ENCODE data around the gene FAM89A. TPM values are rescaled to one million over a fixed set of nuclear protein-coding genes. Genes with fewer than 3 reads are reported as not detected.

Gene FAM89A
- total and polyA plus RNA-seq, 2 of the 13 experiments (the other 11 are each of a cell fraction or from before 2014, with no cell fraction given): 0.35 to 0.44 TPM

DNA sequence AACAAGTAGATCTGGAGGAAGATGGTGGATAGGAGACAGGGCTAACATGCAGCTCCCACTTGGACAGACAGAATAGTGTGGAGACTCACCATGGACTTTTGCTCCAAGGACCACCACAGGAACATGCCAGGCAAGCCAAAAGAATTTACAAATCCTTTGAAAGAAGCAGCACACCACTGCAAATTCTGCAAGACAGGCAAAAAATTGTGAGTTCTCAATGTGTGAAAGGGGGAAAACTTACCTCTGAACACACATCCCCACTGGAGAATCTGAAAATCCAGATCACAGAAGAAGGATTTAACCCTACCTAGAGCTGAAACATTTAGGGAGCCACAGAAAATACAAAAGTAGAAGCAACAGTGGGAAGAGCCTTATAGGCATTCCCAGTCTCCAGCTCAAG is 38.2 kb downstream of the FAM89A start:
- Histone ChIP-seq H3K36me3 (replicated peaks in 1 of 2; ENCODE audit: control insufficient read depth in 1 of 2, insufficient read depth in 2 of 2, low read length in 2 of 2) (peaks cover 10 to 36% of the 10 kb centered on the region in 2 experiments; a peak in 4 of 5 replicates), H3K9ac (ENCODE audit: insufficient read depth, low read depth, low read length) (no peak overlapping the region), H3K4me2 (ENCODE audit: low read depth, low read length) (no peak overlapping the region), H3K27ac (ENCODE audit: extremely low read length, insufficient read depth, low read length) (no peak overlapping the region), H4K20me1 (ENCODE audit: insufficient read depth, low read length) (no peaks in the 10 kb centered on the region), H3K9me3 (ENCODE audit: low read length) (peaks cover 8% of the 10 kb centered on the region), H3K79me2 (ENCODE audit: insufficient read depth, low read length) (no peaks in the 10 kb centered on the region), H3K27me3 (ENCODE audit: control insufficient read depth in 1 of 2, insufficient read depth in 2 of 2, low read length in 2 of 2) (no peaks in the 10 kb centered on the region), H2AFZ (ENCODE audit: low read length) (no peak overlapping the region), H3K4me1 (ENCODE audit: insufficient read depth, low read length) (no peaks in the 10 kb centered on the region), H3K4me3 (replicated peaks in 1 of 3; ENCODE audit: insufficient read depth in 1 of 3, low read depth in 2 of 3, low read length in 3 of 3) (no peak overlapping the region)
- POLR2A ChIA-PET: no interaction called here
- FAIRE-seq (no peak), ATAC-seq (no peak), DNase-seq (ENCODE audit: low spot score) (no peak)
- in situ Hi-C loops (cut with HindIII; ENCODE audit: extremely low pct_ligation_motif_present, low pct_unique_long_range_greater_than_20kb): no loop called here
- no TSS peak for BruUV-seq (replicated peaks)
- intact Hi-C loops (cut with micrococcal nuclease; ENCODE audit: unreplicated experiment): no loop called here
- CTCF ChIA-PET (ENCODE audit: low intra/inter-chr PET ratio, low total read pairs): no interaction called here
- TF ChIP-seq MAFK (conservative IDR thresholded peaks at IDR 0.05 in 1 of 2, IDR thresholded peaks at IDR 0.05 in 1 of 2; ENCODE audit: low read length in 2 of 2): peak; percentile 63 to 70
- no peak for TF ChIP-seq ZFP1 (CRISPR knock-in tag; IDR thresholded peaks at IDR 0.05)
- TF ChIP-seq MAFF (IDR thresholded peaks at IDR 0.05; ENCODE audit: low read depth, low read length): peak; percentile 51
- no peak for TF ChIP-seq FOSL1 (CRISPR knock-in tag; IDR thresholded peaks at IDR 0.05; ENCODE audit: borderline replicate concordance)
- TF ChIP-seq SIN3B (IDR thresholded peaks at IDR 0.05; ENCODE audit: low read length): no peak
- TF ChIP-seq TBP (CRISPR knock-in tag; IDR thresholded peaks at IDR 0.05): no peak
- no peak for TF ChIP-seq ZNF530 (CRISPR knock-in tag; IDR thresholded peaks at IDR 0.05; ENCODE audit: low read depth)
- no peak for TF ChIP-seq SP140L (CRISPR knock-in tag; IDR thresholded peaks at IDR 0.05; ENCODE audit: borderline replicate concordance)

DNA sequence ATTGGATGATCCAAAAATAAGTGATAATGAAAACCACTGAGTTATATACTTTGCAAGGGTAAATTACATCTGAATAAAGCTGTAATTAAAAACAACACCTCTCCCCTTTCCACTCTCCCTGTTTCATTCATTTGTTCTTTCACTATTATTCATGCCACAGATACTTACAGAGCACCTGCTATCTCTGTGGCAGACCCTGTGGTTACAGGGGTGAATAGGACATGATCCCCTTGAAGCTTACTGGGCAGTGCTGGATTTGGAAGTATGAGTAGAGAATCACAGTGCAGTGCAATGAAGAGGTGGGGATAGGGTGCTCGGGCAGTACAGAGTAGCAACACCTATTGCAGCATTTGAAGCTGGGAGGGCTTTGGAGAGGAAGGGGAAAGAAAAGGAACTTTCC is 39.4 kb downstream of the FAM89A start:
- in situ Hi-C loops (cut with HindIII; ENCODE audit: extremely low pct_ligation_motif_present, low pct_unique_long_range_greater_than_20kb) (no loop called here), intact Hi-C loops (cut with micrococcal nuclease; ENCODE audit: unreplicated experiment) (no loop called here)
- no peak for ATAC-seq

More for the DNA sequence above, 39.4 kb downstream of the FAM89A start:
- no peak for TF ChIP-seq ZNF460 (CRISPR knock-in tag; IDR thresholded peaks at IDR 0.05; ENCODE audit: borderline replicate concordance)
- no peak for TF ChIP-seq ZNF24 (IDR thresholded peaks at IDR 0.05)
- no peak for TF ChIP-seq ZBTB8A (CRISPR knock-in tag; IDR thresholded peaks at IDR 0.05; ENCODE audit: borderline replicate concordance, low read depth)
- TF ChIP-seq ZNF724P (CRISPR knock-in tag; IDR thresholded peaks at IDR 0.05; ENCODE audit: borderline replicate concordance): no peak
- TF ChIP-seq MXI1 (IDR thresholded peaks at IDR 0.05; ENCODE audit: borderline replicate concordance, low read depth, low read length): no peak
- ChIA-PET CTCF (ENCODE audit: low intra/inter-chr PET ratio, low total read pairs) (no interaction called here), POLR2A (interaction anchor here (0.6 kb wide), 1 partner anchor 108 kb away, joined by 3 read pairs; no protein-coding TSS in a partner anchor)
- Histone ChIP-seq H3K9me3 (ENCODE audit: low read length) (peaks cover 8% of the 10 kb centered on the region), H3K9ac (ENCODE audit: insufficient read depth, low read depth, low read length) (no peak overlapping the region), H3K4me1 (ENCODE audit: insufficient read depth, low read length) (no peaks in the 10 kb centered on the region), H3K36me3 (replicated peaks in 1 of 2; ENCODE audit: control insufficient read depth in 1 of 2, insufficient read depth in 2 of 2, low read length in 2 of 2) (peaks cover 12 to 45% of the 10 kb centered on the region in 2 experiments; a peak in 4 of 5 replicates), H4K20me1 (ENCODE audit: insufficient read depth, low read length) (no peaks in the 10 kb centered on the region), H3K79me2 (ENCODE audit: insufficient read depth, low read length) (no peaks in the 10 kb centered on the region), H3K4me3 (replicated peaks in 1 of 3; ENCODE audit: insufficient read depth in 1 of 3, low read depth in 2 of 3, low read length in 3 of 3) (no peak overlapping the region), H3K4me2 (ENCODE audit: low read depth, low read length) (no peak overlapping the region), H3K27ac (ENCODE audit: extremely low read length, insufficient read depth, low read length) (no peak overlapping the region), H2AFZ (ENCODE audit: low read length) (no peak overlapping the region), H3K27me3 (ENCODE audit: control insufficient read depth in 1 of 2, insufficient read depth in 2 of 2, low read length in 2 of 2) (no peaks in the 10 kb centered on the region)
- BruUV-seq (replicated peaks): no TSS peak
- DNase-seq (ENCODE audit: low spot score) (no peak), FAIRE-seq (no peak)
- WGBS (ENCODE audit: low lambda C conversion rate): 96% methylated on average over 1 of the region's 1 CpG

Data from HepG2 (cell line).